HEK293 (cell line): ENCODE measurements around the gene MS4A10.

ENCODE experiments used
- BCL11A ChIP-seq: fragments of 450-650 bp; formaldehyde crosslinking; IDR thresholded peaks from 2 replicates; pipeline ENCODE4 v1.5.1; 2016; ENCODE audit warnings: low read depth, missing biosample characterization, missing genetic modification characterization
- GLIS1 ChIP-seq: fragments of 450-650 bp; formaldehyde crosslinking; IDR thresholded peaks from 2 replicates; pipeline ENCODE4 v1.5.1; 2016; ENCODE audit warnings: missing biosample characterization, missing genetic modification characterization
- IKZF3 ChIP-seq: fragments of 450-650 bp; IDR thresholded peaks from 2 replicates; pipeline ENCODE4 v1.5.0; 2018; ENCODE audit warnings: missing biosample characterization, mild to moderate bottlenecking, missing genetic modification characterization, moderate library complexity
- KLF17 ChIP-seq: fragments of 450-650 bp; formaldehyde crosslinking; IDR thresholded peaks from 2 replicates; pipeline ENCODE4 v1.5.1; 2016; ENCODE audit warnings: missing biosample characterization, missing genetic modification characterization
- OVOL3 ChIP-seq: fragments of 450-650 bp; formaldehyde crosslinking; IDR thresholded peaks from 2 replicates; pipeline ENCODE4 v1.5.1; 2016; ENCODE audit warnings: missing biosample characterization, missing genetic modification characterization
- SETDB1 ChIP-seq: IDR thresholded peaks from one replicate; pipeline ENCODE4 v1.6.1; 2017; ENCODE audit warnings: mild to moderate bottlenecking, low read length, moderate library complexity, mixed read lengths; ENCODE audit not compliant: insufficient read length
- SP3 ChIP-seq: fragments of 450-650 bp; formaldehyde crosslinking; IDR thresholded peaks from 2 replicates; pipeline ENCODE4 v1.5.1; 2016; ENCODE audit warnings: missing biosample characterization, missing genetic modification characterization
- SP7 ChIP-seq: fragments of 450-650 bp; formaldehyde crosslinking; IDR thresholded peaks from 2 replicates; pipeline ENCODE4 v1.5.1; 2016; ENCODE audit warnings: missing biosample characterization, missing genetic modification characterization
- WT1 ChIP-seq: fragments of 450-650 bp; formaldehyde crosslinking; IDR thresholded peaks from 2 replicates; pipeline ENCODE4 v1.5.1; 2016; ENCODE audit warnings: missing biosample characterization, missing genetic modification characterization
- ZFP3 ChIP-seq: fragments of 450-650 bp; formaldehyde crosslinking; IDR thresholded peaks from 2 replicates; pipeline ENCODE4 v1.5.1; 2016; ENCODE audit warnings: low read depth, missing biosample characterization, missing genetic modification characterization
- ZFP69B ChIP-seq: fragments of 450-650 bp; formaldehyde crosslinking; IDR thresholded peaks from 2 replicates; pipeline ENCODE4 v1.5.1; 2016; ENCODE audit warnings: missing biosample characterization, missing genetic modification characterization
- ZNF155 ChIP-seq: fragments of 450-650 bp; formaldehyde crosslinking; IDR thresholded peaks from 2 replicates; pipeline ENCODE4 v1.5.1; 2016; ENCODE audit warnings: missing biosample characterization, missing genetic modification characterization
- ZNF19 ChIP-seq: fragments of 450-650 bp; formaldehyde crosslinking; IDR thresholded peaks from 2 replicates; pipeline ENCODE4; 2016; ENCODE audit warnings: missing biosample characterization, missing genetic modification characterization, low read depth
- ZNF221 ChIP-seq: fragments of 450-650 bp; formaldehyde crosslinking; IDR thresholded peaks from 2 replicates; pipeline ENCODE4 v1.5.1; 2017; ENCODE audit warnings: missing biosample characterization, missing genetic modification characterization, borderline replicate concordance
- ZNF24 ChIP-seq: fragments of 450-650 bp; formaldehyde crosslinking; IDR thresholded peaks from 2 replicates; pipeline ENCODE4 v1.5.1; 2016; ENCODE audit warnings: missing biosample characterization, missing genetic modification characterization
- ZNF248 ChIP-seq: fragments of 450-650 bp; formaldehyde crosslinking; IDR thresholded peaks from 2 replicates; pipeline ENCODE4 v1.5.1; 2017; ENCODE audit warnings: missing biosample characterization, missing genetic modification characterization
- ZNF280C ChIP-seq: fragments of 450-650 bp; formaldehyde crosslinking; IDR thresholded peaks from 2 replicates; pipeline ENCODE4 v1.5.1; 2016; ENCODE audit warnings: missing biosample characterization, missing genetic modification characterization
- ZNF302 ChIP-seq: fragments of 450-650 bp; formaldehyde crosslinking; IDR thresholded peaks from 2 replicates; pipeline ENCODE4 v1.5.1; 2016; ENCODE audit warnings: missing biosample characterization, missing genetic modification characterization, low read depth
- ZNF341 ChIP-seq: fragments of 450-650 bp; formaldehyde crosslinking; IDR thresholded peaks from 2 replicates; pipeline ENCODE4; 2016; ENCODE audit warnings: low read depth, missing biosample characterization, missing genetic modification characterization
- ZNF518A ChIP-seq: fragments of 450-650 bp; formaldehyde crosslinking; conservative IDR thresholded peaks from 2 replicates; pipeline ENCODE4 v1.5.1; 2016; ENCODE audit warnings: low read depth, missing biosample characterization, missing genetic modification characterization
- ZNF530 ChIP-seq: fragments of 450-650 bp; formaldehyde crosslinking; IDR thresholded peaks from 2 replicates; pipeline ENCODE4 v1.5.1; 2016; ENCODE audit warnings: low read depth, missing biosample characterization, missing genetic modification characterization
- ZNF549 ChIP-seq: fragments of 450-650 bp; IDR thresholded peaks from 2 replicates; pipeline ENCODE4 v1.5.1; 2018; ENCODE audit warnings: missing biosample characterization, missing genetic modification characterization, mild to moderate bottlenecking, inconsistent platforms, moderate library complexity
- ZNF596 ChIP-seq: fragments of 450-650 bp; IDR thresholded peaks from 2 replicates; pipeline ENCODE4 v1.5.0; 2018; ENCODE audit warnings: missing biosample characterization, mild to moderate bottlenecking, missing genetic modification characterization, moderate library complexity
- ZNF623 ChIP-seq: fragments of 450-650 bp; formaldehyde crosslinking; IDR thresholded peaks from 2 replicates; pipeline ENCODE4 v1.5.1; 2016; ENCODE audit warnings: missing biosample characterization, missing genetic modification characterization
- TF ChIP-seq, protein P1 (sequence below): fragments of 450-650 bp; formaldehyde crosslinking; IDR thresholded peaks from 2 replicates; pipeline ENCODE4 v1.5.1; 2016; ENCODE audit warnings: missing biosample characterization, missing genetic modification characterization, borderline replicate concordance
- TF ChIP-seq, protein P2 (sequence below): fragments of 450-650 bp; formaldehyde crosslinking; IDR thresholded peaks from 2 replicates; pipeline ENCODE4 v1.5.1; 2017; ENCODE audit warnings: missing biosample characterization, missing genetic modification characterization

The MS4A10 gene

GRCh38 chr11:60841797-60842667 is 56.9 kb downstream of the MS4A10 start, which contains the start of gene CCDC86 (continued):
- TF ChIP-seq ZNF341 (tag by site-specific recombination) (peak; percentile 45), WT1 (tag by site-specific recombination) (0 out of 2 replicates have a peak, but pooled peaks have one; percentile 27), ZNF596 (tag by site-specific recombination) (no peak), SP3 (tag by site-specific recombination) (peak; percentile 85), SETDB1 (no peak), OVOL3 (tag by site-specific recombination) (no peak), ZNF549 (no peak), ZNF24 (tag by site-specific recombination) (0 out of 2 replicates have a peak, but pooled peaks have one; percentile 42), ZNF530 (tag by site-specific recombination) (no peak), ZNF280C (no peak), KLF17 (tag by site-specific recombination) (peak; percentile 94), ZFP3 (no peak), ZNF518A (0 out of 2 replicates have a peak, but pooled peaks have one; percentile 22), ZNF221 (tag by site-specific recombination) (no peak), ZNF248 (no peak), BCL11A (tag by site-specific recombination) (no peak), ZNF302 (tag by site-specific recombination) (no peak), GLIS1 (tag by site-specific recombination) (peak; percentile 26; the same call in 1 of the 2 replicates), ZFP69B (tag by site-specific recombination) (0 out of 2 replicates have a peak, but pooled peaks have one; percentile 46), SP7 (tag by site-specific recombination) (peak; percentile 77), ZNF155 (no peak), ZNF623 (tag by site-specific recombination) (no peak), ZNF19 (tag by site-specific recombination) (no peak), IKZF3 (0 out of 2 replicates have a peak, but pooled peaks have one; percentile 20)
- TF ChIP-seq, protein P1, sequence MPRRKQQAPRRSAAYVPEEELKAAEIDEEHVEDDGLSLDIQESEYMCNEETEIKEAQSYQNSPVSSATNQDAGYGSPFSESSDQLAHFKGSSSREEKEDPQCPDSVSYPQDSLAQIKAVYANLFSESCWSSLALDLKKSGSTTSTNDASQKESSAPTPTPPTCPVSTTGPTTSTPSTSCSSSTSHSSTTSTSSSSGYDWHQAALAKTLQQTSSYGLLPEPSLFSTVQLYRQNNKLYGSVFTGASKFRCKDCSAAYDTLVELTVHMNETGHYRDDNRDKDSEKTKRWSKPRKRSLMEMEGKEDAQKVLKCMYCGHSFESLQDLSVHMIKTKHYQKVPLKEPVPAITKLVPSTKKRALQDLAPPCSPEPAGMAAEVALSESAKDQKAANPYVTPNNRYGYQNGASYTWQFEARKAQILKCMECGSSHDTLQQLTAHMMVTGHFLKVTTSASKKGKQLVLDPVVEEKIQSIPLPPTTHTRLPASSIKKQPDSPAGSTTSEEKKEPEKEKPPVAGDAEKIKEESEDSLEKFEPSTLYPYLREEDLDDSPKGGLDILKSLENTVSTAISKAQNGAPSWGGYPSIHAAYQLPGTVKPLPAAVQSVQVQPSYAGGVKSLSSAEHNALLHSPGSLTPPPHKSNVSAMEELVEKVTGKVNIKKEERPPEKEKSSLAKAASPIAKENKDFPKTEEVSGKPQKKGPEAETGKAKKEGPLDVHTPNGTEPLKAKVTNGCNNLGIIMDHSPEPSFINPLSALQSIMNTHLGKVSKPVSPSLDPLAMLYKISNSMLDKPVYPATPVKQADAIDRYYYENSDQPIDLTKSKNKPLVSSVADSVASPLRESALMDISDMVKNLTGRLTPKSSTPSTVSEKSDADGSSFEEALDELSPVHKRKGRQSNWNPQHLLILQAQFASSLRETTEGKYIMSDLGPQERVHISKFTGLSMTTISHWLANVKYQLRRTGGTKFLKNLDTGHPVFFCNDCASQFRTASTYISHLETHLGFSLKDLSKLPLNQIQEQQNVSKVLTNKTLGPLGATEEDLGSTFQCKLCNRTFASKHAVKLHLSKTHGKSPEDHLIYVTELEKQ (tag by site-specific recombination): no peak
- TF ChIP-seq, protein P2, sequence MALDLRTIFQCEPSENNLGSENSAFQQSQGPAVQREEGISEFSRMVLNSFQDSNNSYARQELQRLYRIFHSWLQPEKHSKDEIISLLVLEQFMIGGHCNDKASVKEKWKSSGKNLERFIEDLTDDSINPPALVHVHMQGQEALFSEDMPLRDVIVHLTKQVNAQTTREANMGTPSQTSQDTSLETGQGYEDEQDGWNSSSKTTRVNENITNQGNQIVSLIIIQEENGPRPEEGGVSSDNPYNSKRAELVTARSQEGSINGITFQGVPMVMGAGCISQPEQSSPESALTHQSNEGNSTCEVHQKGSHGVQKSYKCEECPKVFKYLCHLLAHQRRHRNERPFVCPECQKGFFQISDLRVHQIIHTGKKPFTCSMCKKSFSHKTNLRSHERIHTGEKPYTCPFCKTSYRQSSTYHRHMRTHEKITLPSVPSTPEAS (tag by site-specific recombination): no peak
